GM12801 (cell line): Measurements from ENCODE around the gene CLDN7.

ENCODE experiments used
- TF ChIP-seq, protein P1 (sequence below): IDR thresholded peaks from one replicate; pipeline ENCODE4 v1.5.1; 2011; ENCODE audit warnings: control low read depth; ENCODE audit not compliant: insufficient read length; ENCODE audit errors: extremely low read depth

The CLDN7 gene

DNA sequence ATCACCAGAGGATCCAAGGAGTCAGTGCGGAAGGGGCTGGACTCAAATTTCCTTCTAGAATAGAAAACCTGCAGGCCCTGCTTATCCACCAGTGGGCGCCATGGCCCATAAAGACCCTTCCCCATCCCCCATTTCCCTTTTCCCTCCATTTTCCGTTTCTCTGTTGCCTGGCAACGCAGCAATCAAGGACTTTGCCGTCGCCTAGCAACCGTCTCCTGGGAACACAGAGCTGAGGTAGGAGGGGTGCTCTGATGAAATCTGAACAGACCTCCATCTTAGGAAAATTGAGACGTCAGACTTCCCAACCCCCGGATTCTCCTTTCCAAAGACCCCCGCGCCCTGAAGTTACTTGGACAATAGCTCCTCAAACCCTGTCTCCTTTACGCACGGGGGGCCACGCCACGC lies 48.4 kb downstream of the CLDN7 start:
- TF ChIP-seq, protein P1, sequence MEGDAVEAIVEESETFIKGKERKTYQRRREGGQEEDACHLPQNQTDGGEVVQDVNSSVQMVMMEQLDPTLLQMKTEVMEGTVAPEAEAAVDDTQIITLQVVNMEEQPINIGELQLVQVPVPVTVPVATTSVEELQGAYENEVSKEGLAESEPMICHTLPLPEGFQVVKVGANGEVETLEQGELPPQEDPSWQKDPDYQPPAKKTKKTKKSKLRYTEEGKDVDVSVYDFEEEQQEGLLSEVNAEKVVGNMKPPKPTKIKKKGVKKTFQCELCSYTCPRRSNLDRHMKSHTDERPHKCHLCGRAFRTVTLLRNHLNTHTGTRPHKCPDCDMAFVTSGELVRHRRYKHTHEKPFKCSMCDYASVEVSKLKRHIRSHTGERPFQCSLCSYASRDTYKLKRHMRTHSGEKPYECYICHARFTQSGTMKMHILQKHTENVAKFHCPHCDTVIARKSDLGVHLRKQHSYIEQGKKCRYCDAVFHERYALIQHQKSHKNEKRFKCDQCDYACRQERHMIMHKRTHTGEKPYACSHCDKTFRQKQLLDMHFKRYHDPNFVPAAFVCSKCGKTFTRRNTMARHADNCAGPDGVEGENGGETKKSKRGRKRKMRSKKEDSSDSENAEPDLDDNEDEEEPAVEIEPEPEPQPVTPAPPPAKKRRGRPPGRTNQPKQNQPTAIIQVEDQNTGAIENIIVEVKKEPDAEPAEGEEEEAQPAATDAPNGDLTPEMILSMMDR = no peak

DNA sequence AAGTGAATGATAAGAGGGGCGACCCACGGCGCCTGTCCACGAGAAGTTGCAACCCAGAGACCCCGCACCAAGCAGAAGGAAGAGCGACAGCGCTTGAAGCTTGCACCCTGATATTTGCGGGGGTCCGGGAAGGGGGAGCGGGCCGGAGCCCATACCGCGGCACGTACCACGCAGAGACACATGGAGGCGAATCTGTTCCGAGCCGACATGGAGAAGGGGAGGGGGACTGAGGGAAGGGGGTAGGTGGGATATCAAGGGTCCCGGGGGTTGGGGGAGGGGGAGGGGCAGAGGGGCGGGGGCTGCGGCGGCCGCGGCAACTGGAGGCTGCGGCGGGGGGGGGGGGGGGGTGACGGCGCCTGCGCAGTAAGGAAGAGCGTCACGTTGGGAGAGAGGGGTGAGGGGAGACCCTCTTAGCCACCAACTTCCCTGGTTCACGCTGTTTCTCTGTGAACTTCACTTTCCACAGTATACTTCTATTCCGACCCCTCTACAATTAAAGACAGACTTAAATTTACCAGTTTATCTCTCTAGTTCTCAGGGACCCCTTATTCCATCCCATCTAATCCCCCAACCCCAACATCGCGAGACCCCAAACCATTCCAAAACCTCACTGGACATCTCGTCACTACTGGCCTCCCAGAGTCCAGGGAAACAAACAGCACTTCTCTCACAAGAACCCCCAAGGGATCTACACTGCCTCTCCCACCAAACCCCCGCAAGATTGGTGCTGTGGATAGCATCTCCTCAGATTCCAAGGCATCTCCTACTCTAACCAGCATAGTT lies 50.6 kb downstream of the CLDN7 start:
- TF ChIP-seq, protein P1 = no peak
